ENCODE measurements around the gene IGFBPL1.
A peak's percentile ranks its signal among the peaks of the same experiment; 100 is the strongest.
"Not testable (repeated sequence)": the region's sequence is repeated elsewhere in the genome, so short reads cannot be mapped to it uniquely, and the experiment has no call there.

The IGFBPL1 gene

DNA sequence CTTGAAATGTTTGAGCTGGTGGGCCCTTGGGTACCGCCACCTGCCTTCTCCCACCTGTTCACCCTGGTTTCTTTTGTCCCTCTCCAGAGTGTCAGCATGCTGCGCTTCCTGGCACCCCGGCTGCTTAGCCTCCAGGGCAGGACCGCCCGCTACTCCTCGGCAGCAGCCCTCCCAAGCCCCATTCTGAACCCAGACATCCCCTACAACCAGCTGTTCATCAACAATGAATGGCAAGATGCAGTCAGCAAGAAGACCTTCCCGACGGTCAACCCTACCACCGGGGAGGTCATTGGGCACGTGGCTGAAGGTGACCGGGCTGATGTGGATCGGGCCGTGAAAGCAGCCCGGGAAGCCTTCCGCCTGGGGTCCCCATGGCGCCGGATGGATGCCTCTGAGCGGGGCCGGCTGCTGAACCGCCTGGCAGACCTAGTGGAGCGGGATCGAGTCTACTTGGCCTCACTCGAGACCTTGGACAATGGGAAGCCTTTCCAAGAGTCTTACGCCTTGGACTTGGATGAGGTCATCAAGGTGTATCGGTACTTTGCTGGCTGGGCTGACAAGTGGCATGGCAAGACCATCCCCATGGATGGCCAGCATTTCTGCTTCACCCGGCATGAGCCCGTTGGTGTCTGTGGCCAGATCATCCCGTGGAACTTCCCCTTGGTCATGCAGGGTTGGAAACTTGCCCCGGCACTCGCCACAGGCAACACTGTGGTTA, 28.4 kb downstream of the IGFBPL1 start:
- DNase-seq: no peak

DNA sequence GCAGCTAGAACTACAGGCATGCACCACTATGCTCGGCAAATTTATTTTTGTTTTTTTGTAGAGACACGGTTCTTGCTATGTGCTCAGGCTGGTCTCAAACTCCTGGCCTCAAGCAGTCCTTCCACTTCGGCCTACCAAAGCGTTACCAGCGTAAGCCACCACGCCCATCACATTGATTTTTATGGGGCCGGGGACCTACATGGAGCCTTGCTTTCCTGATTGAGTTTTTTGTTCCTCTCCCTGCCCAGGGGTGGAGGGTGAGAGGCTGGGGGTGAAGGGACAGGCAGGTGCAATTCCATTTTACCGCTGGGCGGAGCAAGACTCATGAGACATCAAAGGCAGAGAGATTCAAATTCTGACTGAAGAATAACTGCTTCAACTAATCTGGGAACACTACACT, 29.8 kb downstream of the IGFBPL1 start:
- DNase-seq: no peak

DNA sequence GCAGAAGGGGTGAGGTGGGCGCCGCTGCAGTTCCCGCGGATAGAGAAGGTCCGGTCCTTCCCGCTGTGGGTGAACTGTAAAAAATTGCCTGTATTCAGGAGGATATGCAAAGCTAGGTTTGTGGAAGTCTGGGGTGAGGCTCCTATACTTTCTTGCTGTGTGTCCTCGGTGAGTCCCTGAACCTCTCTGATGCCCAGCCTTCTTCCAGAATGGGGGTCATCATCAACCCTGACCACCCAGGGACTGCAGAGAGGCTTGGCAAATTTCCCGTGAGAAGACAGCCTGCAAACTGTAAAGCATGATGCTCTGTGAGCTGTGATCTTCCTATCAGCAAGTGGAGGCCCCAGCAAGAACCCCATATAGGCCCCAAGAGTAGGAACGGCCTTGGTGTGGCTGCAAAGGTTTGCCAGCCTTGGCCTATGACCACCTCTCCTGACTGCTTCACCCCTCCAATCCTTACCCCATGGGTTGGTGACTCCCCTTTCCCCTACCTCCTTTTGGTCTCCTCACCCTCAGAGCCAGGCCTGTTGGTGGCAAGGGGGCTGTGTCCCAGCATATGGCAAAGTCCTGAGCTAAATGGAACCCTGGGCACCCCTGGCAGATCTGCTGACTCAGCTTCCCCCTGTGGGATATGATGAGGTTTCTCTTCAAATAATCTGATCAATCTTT, 31.0 kb downstream of the IGFBPL1 start:
- DNase-seq: peak; percentile 19

DNA sequence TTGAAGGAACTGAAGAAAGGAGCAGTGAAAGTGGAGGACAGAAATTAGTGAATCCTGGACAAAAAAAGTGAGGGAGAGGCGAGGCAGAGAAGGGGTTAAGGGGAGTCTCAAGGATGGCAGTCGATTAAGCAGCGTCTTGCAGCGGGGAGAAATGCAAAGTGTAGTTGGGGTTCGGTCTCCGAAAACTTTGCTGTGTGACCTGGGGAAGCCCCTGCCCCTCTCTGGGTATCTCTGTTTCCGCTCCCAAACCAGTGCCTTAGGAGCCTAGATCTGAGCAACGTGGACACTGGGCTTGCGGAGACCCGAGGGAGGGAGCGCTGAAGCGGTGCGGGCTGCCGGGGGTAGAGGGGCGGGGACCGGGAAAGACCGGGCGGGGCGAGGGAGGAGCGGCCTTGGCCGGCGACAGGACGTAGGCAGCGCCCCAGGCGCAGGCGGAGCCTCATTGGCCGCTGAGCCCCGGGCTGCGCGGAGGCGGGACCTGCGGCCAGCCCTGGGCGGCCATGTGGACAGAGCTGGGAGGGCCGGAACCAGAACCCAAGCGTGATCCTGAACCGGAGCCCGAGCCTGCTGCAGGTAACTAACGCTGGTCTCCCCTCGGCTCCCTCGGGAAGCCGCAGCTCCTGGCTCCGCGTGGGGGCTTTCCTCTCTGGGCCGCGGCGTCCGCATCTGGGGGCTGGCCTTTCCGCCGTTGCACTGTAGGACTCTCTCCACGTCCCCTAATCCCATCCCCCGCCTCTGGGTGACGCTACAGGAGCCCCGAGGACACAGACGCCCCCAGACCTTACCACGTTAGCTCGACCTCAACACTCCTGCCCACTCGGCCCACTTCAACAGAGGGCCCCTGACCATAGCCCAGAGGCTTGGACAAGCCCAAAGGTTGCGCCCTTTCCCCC, 31.8 kb downstream of the IGFBPL1 start, which contains the start of gene ALDH1B1:
TSS of gene ALDH1B1 (plus strand) at position 468 of the 893 bp plus-strand sequence. CDS start 3,047 bp downstream, outside the sequence.
- DNase-seq: peak; percentile 87

DNA sequence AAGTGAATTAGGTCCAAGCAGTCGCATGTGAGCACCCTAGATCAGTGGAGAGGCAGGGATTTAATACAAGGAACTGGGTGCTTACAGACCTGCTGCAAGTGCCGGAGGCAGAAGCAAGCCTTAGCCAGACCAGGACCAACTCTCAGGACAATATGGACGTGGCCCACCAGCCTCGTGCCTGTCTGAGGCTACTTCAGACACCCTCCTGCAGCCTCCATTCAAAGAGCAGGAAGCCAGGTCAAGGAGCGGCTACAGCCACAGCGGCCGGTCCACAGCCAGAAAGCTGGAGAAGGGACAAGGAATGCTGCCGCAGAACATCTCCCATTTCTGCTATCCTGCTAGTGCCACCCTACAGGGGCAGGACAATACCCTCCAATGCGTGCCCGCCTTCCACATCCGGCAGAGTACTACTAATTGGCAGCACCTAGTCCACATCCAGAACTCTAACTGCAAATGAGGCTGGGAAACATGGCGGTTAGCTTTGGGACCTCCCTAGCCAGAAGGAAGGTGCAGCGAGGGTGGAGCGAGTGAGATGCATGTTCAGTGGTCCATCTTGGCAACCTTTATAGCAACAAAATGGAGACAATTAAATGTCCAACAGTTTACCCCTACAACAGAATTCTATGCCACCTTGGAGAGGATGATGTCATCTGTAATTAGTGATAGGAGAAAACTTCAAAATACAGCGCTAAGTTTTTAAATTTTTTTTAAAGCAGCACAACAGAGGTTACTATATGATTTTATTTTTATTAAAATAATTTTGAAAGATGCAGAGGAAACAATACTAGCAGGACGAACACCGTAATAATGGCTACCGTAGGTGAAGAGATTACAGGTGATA, 32.8 kb downstream of the IGFBPL1 start:
- no peak for DNase-seq

DNA sequence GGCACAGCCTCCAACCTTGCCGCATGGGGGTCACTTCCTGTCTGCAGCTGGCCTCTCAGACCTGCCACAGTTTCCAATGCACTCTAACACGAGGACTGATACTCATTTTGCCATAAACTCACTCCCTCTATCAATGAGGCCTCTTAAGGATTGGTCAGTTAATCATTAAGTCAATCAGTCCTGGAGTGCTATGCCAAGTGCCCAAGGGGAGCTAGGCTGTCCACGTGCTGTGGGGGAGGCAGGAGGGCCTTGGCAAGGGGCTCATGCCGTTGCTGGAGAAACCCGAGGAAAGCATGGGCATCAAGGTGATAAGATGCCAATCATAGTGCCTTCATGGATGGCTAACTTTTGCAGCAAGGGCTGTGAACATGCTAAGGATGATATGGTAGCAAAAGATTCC, 33.4 kb downstream of the IGFBPL1 start:
- DNase-seq: no peak

DNA sequence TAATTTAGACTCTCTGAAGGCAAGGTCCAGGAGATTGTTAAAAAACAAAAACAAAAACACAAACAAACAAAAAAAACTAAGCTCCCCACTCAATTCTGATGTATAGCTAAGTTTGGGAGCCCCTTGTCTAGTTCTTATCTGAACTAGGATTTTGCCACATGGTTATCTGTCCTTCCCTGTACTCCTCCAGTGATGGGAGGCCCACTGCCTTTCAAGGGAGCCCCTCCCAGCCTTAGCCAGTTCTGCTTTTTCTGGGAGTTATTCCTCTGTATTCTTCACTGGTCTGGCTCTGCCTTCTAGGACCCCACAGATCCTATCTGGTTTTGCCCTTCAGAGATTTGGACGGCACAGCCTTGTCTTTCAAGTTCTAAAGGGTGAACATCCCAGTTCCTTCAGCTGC, 33.8 kb downstream of the IGFBPL1 start:
- no peak for DNase-seq

DNA sequence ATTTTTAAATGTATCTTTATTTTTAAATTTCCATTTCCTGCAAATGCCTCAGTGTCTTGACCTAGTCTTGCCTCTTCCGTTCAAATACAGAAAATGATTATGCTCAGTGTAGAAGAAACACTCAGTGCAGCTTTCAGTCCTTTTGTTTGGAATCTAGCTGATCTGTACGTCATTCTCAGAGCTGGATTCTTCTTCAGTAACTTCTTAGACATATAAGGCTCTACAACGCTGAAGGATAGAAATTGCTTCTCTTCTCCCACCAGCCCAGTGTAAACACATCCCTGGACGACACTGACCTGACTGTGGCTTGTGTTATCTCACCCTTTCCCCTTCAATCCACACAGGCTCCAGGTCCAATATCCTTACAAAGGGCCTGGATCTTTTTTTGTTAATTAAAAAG, 34.9 kb downstream of the IGFBPL1 start:
- no peak for DNase-seq

DNA sequence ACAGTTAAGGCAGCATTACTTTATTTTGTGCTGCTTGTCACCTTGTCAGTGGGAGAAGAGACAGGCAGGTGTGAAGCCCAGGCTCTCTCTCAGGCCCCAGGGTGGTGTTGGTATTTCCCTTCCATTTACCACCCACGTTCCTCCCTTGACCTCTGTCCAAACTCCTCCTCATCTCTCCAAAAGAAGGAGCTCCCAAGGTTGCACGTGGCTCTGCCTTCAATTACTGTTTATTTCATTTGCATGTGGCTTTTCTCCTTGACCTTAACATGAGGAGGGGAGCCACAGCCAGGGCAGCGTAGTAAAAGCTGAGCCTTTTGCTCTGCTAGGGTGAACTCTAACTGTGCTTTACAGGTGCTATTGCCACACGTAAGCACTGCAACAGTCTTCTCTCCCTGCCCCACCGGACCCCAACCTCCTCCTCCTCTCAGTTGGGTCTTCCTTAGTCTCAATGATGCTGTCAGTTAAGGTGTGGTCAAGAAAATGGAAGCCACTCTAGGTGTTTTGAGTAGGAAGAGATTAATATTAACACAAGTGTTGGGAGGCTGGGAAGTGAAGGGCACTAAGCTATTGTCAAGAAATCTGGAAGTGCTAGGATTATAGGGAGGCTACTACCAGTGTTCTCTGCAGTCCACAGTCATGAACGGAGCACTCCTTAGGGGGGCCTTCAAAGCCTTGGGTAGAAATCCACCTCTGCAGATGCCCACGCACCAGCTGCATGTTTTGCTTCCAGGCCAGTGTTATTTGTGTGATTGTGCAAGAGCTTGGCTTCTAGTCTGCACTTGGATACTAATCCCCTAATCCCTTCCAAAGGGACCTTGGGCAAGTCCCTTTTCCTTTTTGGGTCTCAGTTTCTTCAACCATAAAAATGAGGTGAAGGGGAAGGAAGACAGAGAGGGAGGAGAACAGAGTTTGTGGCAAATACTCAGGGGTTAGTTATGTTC, 35.7 kb downstream of the IGFBPL1 start:
- no peak for DNase-seq

DNA sequence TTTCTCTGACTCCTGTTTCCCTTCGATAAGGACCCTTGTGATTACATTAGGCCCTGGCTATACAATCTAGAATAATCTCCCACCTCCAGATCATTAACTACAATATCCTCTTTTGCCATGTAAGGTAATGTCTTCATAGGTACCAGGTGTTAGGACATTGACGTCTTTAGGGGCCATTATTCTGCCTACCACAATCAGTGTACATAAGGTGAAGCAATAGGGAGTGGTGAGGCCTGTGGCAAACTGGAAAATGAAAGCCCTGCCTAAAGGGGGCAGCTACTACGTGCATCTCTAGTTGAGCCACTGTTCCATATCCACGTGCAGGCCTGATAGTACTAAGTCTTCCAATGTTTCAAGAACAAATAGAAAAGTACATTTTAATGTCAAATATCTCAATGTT, 36.5 kb downstream of the IGFBPL1 start:
- no peak for DNase-seq

DNA sequence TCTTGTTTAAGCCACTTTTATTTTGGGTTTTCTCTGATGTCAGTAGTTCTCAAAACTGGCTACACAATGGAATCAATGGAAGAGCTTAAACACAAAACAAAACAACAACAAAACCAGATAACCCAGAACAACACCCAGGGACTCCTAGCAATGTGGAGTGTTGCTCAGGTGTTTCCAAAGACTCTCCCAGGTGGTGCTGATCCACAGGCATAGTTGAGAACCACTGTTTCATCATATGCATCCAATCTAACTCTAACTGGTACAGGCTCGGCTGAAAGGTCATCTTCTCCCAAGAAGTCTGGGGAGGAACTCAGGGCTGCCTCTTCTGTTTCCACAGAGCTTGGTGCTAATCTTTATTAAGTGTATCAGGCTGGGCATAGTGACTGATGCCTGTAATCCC, 37.2 kb downstream of the IGFBPL1 start:
- DNase-seq: no peak

DNA sequence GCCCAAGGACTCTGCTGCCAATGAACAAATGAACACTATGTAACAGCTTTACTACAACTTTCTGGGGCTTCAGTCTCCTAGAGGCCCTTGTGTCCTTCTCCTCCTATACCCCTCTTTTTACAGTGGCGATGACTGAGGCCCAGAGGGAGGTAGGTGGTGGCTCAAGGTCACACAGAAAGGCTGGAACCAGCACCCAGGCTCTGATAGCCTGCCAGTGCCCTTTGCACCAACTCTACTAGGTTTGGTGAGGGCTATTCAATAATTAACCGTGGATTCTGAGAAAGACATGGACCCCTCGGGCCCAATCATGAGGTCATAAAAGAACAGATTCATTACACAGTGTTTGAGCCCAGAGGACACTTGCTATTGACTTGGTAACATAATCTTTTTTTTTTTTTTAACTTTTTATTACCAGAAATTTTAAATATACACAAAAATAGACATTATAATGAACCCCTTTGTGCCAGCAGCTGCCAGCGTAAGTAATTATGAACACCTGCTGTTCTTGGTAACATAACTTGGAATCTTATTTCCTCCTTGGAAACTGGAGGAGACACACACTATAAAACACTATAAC, 37.8 kb downstream of the IGFBPL1 start:
- DNase-seq: no peak

DNA sequence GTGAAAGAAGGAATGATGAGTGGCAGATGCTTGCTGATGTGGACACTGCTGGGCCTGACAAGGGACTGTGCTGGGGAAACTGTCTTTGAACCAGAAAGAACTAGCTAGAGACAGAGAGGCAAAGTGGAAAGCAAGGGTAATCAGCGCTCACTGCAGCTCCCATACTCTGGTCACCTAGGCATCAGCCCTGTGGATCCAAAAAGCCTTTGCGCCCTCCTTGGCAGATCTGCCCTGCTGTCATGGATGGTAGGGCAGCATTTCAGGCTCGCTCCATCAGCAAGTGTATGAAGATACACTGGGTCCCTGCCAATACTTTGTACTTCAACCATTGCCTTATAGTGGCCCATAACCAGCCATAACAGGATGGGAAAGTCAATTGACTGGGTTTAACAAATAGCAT, 38.4 kb downstream of the IGFBPL1 start:
- no peak for DNase-seq

DNA sequence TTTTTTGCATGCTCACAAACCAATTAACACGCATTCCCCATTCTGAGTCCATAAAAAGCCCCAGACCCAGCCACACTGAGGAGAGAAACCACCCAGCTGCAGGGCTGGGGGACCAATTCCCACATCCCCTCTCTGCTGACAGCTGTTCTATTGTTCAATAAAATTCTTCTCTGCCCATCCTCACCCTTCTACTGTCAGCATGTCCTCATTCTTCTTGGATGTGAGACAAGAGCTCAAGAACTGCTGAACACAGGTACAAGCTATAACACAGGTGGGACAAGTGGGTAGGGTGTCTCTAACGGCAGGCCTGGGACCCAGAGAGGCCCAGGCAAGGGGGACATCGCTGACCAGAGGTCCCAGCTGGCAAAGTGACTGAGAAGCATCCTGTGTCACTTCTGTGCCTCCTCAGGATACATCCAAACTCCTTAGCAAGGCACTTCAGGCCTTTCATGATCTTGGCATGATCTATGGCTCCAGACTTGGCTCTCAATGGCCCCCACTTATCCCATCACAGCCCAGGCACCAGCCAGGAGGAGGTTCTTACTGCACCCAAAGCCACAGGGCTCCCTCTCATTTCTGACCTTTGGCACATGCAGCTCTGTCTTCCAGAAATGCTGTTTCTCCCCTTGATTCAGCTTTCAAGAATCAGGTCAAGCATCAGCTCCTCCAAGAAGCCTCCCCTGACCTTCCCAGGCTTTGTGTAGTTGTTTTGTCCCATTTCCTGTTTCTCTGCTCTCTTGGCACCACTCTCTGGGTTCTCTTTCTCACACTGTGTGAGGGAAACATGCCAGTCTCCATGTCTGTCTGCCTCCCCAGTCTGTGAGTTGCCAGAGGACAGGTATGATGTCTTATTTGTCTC, 39.0 kb downstream of the IGFBPL1 start:
- DNase-seq: no peak

DNA sequence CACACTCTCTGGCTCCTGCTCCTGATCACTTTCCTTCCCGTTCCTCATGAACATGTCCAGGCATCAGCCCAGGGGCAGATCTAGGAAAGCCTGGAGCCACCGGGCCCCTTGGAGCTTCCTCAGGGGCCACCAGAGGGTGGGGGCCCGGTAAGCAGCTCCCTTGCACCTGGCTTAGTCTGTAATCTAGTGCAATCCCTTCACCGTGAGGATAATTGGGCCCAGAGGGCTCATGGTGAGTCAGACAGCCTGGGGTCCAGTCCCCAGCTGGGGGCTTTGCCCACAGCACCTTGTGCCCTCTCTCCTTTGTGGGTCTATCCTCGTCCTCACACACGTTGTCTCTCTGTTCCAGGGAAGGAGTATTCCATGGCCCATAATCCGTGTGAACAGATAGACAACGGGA, 42.1 kb downstream of the IGFBPL1 start:
- no peak for DNase-seq

DNA sequence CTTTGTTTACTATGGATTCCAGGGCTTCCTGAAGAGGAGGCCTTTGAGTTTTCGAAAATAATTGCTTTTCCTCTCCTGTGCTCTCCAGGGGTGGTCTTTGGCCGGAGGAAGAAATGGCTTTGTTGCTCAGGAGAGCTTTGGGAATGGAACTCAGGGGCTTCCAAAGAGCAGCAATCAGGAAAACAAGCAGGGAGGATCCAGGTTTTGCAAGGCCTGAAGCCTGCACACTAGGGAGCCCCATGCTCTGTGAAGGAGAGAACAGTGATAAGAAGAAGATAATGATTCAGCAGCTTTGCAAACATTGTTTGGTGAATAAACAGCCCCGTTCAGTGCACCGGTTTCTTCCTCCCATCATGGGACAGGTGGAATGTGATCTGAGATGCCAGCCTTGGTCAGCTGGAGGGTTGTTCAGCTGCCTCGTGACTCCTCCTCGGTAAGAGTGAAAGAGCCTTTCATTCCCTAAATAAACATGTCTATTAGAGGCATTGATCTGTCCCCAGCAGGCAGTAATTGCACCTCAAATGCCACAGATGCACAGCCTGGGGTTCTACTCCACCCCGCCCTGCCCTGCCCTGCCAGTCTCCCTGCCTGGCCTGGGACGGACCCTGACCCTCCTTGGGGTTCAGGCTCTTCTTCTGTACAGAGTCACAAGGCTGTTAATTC, 43.3 kb downstream of the IGFBPL1 start:
- no peak for DNase-seq

DNA sequence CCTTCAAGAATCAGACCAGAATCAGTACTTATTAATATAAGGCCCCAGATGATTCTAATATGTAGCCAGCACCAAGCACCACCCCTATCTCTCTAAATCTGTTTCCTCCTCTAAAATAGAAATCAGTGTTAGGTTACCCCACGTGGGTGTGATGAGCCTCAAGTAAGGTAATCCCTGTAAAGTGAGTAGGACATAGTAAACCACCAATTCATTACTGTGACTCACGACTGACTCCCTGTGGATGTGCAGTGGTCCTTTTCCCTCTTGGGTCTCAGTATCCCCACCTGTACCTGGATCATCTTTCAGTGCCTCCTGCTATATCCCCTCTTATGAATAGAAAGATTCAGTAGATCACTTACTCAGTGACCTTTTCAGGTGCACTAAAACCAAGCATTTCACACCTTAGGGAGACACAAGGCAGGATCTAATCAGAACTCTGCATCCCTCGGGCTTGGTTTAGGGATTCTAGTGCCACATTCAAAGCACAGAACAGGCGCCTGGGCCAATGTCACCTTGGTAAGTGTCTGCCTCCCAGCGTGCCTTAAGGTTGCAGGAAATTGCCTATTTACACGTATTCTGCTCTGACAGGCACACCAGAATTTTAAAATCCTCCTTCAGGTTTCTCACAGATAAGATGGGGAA, 43.9 kb downstream of the IGFBPL1 start:
- DNase-seq: no peak

DNA sequence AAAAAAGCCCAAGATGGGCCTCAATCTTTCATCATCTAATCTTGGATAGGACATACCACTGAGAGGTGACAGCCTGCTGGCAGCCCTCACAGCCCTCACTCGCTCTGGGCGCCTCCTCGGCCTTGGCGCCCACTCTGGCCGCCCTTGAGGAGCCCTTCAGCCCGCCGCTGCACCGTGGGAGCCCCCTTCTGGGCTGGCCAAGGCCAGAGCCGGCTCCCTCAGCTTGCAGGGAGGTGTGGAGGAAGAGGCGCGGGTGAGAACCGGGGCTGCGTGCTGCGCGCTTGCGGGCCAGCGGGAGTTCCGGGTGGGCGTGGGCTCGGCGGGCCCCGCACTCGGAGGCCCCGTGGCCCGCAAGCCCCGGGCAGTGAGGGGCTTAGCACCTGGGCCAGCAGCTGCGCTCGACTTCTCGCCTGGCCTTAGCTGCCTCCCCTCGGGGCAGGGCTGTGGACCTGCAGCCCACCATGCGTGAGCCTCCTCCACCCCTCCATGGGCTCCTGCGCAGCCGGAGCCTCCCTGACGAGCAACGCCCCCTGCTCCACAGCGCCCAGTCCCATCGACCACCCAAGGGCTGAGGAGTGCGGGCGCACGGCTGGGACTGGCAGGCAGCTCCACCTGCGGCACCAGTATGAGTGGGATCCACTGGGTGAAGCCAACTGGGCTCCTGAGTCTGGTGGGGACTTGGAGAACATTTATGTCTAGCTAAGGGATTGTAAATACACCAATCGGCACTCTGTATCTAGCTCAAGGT, 46.7 kb downstream of the IGFBPL1 start:
- not testable (repeated sequence) for DNase-seq
